GM19240 (cell line): ENCODE data around the gene MARCHF10.

Source experiments
- DNase-seq: peaks from one replicate; pipeline ENCODE4 v3.0.0; 2011; ENCODE audit warnings: low spot score; ENCODE audit not compliant: insufficient read length

The MARCHF10 gene

GRCh38 chr17:62754631-62755030 lies 53.5 kb downstream of the MARCHF10 start:
- no peak for DNase-seq

DNA sequence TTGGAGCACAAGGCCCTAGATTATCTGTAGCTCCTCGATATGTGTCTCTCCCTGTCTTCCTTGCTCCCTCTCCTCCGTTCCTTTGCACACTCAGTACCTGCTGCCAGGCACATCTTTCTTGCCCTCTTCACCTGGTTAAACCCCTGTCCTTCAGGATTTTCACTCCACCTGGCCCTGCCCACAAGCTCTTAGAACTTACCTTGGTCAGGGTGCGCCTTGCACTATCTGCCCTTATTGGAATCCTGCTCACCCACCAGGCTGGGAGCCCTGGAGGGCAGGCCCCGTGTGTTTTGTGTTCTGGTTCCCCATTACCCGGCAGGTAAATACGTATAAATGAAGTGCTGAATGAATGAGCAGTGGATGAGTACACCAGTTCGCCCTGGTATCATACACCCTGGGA lies 54.6 kb downstream of the MARCHF10 start:
- no peak for DNase-seq

GRCh38 chr17:62751060-62751691 lies 56.9 kb downstream of the MARCHF10 start:
- DNase-seq, result no peak

GRCh38 chr17:62750631-62751051 lies 57.5 kb downstream of the MARCHF10 start:
- DNase-seq, result no peak

GRCh38 chr17:62749926-62750325 lies 58.2 kb downstream of the MARCHF10 start:
- no peak for DNase-seq

DNA sequence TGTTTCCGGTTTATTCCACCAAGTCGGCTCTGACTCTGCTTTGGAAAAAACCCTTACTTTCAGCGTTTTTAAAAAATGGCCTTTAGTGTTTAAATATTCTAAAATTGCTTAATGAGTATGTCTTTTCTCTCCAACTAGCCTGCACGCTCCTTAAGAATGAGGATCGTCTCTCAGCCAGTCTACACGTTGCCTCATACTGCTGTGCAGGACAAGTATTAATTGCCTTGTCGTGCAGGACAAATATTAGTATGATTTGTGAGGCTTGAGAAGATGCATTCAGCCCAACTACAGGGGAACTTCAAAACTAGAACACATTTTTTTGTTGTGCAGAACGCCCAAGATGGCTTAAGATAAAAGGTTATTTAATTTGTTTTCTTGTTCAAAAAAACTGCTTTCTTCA lies 61.2 kb downstream of the MARCHF10 start:
- DNase-seq, result no peak

- no peak for DNase-seq
Observed at GRCh38 chr17:62745806-62746205, 62.3 kb downstream of the MARCHF10 start.

DNA sequence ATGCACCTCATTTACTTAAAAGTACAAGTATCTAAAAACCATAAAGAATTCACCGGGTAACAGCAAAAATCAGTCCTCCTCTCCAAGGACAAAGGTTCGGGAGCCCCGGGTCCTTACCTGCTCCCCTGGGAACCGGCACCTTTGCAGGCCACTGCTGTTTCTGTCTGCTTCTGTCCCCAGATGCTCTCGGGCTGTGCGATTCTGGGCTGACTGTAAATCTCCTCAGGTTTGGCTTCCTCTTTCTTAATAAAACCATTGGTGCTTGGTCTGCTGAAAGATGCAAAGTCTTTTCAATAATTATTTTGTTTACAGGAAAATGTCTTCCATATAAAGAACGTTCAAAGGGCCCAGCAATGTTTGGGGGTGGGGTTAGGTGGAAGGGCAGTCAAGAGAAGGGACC lies 63.9 kb downstream of the MARCHF10 start:
- no peak for DNase-seq

DNA sequence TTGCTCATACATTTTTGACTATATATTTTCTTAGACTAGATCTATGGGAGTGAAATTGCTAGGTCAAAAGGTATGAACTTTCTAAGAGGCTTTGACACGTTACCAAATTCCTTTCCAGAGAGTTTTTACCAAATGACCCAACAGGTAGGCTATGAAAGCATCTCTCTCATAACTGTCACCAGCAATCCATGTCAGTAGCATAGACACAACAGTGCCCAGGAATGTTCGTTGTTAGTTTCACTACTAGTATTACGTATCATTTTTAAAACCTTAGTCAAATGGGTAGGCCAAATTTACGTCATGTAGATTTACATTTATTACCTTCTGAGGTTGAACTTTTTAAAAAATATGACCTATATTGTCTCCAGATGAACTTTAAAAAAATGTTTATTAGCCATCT lies 66.8 kb downstream of the MARCHF10 start:
- DNase-seq, result no peak

- DNase-seq, result no peak
Observed at GRCh38 chr17:62739645-62740388, 68.3 kb downstream of the MARCHF10 start.

DNA sequence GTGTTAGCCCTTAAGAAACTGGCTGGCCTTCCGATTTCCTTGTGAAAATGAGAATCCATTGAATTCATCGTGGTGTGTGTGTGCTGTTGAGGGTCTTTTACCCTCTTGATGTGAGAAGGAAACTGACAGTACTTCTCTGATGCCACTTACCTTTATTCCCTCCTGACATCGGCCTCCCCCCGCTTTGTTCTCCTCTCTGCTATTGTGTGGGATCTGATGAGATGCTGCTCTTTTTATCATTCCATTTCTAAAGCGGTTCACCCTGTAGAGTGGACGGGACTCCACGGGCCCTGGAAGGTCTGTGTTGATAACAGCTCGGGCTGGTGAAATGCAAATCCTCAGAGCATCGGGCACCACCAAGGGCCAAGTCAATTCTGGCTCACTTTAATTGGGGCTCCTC lies 69.8 kb downstream of the MARCHF10 start:
- no peak for DNase-seq

GRCh38 chr17:62737513-62737912 lies 70.6 kb downstream of the MARCHF10 start:
- DNase-seq, result no peak

DNA sequence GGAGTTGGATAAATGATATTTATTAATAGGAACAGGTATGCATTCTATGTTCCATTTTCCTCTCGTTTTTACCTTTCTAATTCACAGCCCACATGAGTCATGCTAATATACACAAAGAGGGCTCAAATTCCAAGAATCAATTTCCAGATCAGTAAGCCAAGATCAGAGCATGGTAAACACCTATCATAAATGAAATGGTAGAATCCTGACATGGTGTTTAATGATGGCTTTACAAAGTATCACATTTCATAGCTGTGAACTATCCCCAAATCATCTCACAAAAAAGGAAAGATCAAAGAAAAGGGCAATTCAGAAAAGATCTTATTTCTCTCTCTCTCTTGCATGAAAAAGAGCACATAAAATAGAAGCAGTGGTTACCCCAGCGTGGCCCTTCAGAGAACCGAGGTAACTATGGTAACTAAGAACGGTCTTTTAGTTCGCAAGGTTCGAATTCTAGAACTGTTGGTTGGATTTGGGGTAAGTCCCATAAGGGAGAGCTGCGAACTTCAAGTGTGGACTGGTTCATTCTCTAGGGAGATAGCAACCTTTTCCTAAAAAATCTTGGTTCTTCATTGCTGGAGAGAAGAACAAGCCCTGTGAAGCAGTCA lies 73.0 kb downstream of the MARCHF10 start:
- no peak for DNase-seq

GRCh38 chr17:62732125-62732524 lies 76.0 kb downstream of the MARCHF10 start:
- no peak for DNase-seq

- DNase-seq, result no peak
Observed at GRCh38 chr17:62727916-62728672, 80.0 kb downstream of the MARCHF10 start.

DNA sequence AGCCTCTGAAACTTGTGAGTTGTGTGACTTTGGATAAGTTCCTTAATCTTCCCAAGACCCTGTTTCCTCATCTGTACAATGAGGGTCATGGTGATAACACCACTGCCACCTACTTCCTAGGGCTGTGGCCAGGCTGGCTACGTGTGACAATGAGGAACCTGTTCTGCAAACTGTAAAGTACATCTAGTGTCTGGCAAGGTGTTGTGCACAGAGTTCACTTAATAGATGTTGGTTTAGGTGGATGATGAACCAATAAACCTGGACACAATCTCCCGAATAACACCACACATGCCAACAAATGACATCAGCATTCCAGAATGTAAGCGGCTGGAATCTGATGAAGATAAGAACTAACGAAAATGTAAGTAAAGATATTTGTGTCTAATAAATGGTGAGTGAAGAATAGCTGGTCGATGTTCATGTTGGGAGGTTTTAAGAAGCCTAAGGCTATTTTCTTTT lies 82.3 kb downstream of the MARCHF10 start:
- no peak for DNase-seq

DNA sequence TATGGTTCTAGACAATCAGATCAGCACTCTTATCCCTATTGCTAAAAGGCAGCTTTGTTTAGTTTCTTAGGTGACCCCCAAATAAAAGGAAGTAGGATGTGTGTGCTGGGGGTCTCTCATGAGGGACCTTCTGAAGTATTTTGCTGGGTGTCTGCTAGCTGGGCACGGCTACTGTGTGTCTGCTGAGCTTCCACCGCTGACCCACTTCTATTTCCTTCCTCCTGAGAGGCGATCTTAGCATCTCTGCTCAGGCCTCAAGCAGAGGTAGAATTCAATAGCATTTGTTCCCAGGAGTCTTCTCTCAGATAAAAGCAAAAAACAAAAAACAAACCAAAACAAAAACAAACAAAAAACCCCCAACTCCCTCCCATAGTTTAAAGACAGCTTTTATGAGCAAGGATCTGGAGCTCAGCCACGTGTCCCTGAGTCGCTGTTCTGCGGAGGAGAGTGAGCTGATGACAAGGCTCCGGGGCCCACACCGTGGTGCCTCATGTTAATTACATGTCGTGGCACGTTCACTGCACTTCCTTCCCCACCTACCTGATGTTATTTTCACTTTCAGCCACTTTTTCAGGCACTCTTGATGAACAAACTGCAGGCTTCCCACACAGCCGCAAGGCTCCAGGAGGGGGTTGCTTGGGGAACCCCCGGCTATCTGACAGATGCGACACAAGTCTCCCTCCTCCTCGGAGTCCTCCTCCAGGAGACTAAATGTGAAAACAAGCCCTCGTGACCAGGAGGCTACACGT lies 83.5 kb downstream of the MARCHF10 start:
- peak; percentile 64 for DNase-seq

GRCh38 chr17:62723842-62724241 lies 84.3 kb downstream of the MARCHF10 start:
- no peak for DNase-seq

DNA sequence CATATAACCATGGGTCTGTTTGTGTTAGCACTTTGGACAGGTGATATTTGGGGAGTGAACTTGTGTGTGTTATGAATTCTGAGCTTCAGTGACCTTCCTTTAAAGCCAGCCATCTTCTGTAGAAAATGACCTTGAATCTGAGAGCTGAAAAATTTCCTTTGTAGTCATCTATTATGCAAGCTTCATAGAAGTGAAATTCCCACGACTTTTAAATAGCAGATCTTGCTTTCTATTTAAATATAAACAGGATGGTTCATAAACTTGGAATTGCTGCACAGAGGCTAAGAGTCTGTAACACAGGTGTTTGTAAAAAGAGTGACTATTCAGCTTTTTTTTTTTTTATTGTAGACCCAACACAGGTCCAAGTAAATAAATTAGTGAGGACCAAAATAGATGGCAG lies 85.5 kb downstream of the MARCHF10 start:
- DNase-seq, result no peak

- DNase-seq, result no peak
Observed at GRCh38 chr17:62720126-62720850, 87.8 kb downstream of the MARCHF10 start.
